Thyroid gland (tissue), 4 donors: Measurements from ENCODE around the gene CBLIF. TPM values are rescaled to one million over a fixed set of nuclear protein-coding genes. Genes with fewer than 3 reads are reported as not detected.

Source experiments
- DNase-seq, 2 donors: peaks; one replicate each; pipeline ENCODE4 v3.0.0-alpha.2; 2019
- H3K27ac ChIP-seq, 3 donors: fragments of 200-600 bp; sonication (generic); 1 replicate in 2 of 3; 2 replicates in 1 of 3; pipeline ENCODE4 v1.5.1; 2016 to 2019; ENCODE audit warnings: mild to moderate bottlenecking in 1 of 3, moderate library complexity in 1 of 3
- H3K27me3 ChIP-seq: fragments of 200-600 bp; sonication (generic); one replicate; pipeline ENCODE4 v1.5.1; 2019
- H3K36me3 ChIP-seq, 2 donors: fragments of 200-600 bp; sonication (generic); one replicate each; pipeline ENCODE4 v1.5.1; 2016 to 2019
- H3K4me1 ChIP-seq, 2 donors: fragments of 200-600 bp; sonication (generic); one replicate each; pipeline ENCODE4 v1.5.1; 2017 to 2019
- H3K4me3 ChIP-seq, 3 donors: fragments of 200-600 bp; sonication (generic); replicated peaks in 1 of 3; 1 replicate in 2 of 3; 2 replicates in 1 of 3; pipeline ENCODE4 v1.5.1; 2016; ENCODE audit warnings: mild to moderate bottlenecking in 1 of 3
- H3K9me3 ChIP-seq: fragments of 200-600 bp; sonication (generic); one replicate; pipeline ENCODE4 v1.5.1; 2017
- CTCF ChIP-seq, 6 experiments: fragments of 200-600 bp in 3 of 6; fragments of 450-650 bp in 3 of 6; sonication (generic) in 3 of 6; IDR thresholded peaks; one replicate each; pipeline ENCODE4 v1.5.1; 2016 to 2019; ENCODE audit warnings: antibody characterized with exemption in 6 of 6, mild to moderate bottlenecking in 2 of 6, inconsistent platforms in 1 of 6, moderate library complexity in 1 of 6
- POLR2A ChIP-seq, 2 donors: fragments of 450-650 bp; IDR thresholded peaks; one replicate each; pipeline ENCODE4 v1.6.1; 2017; ENCODE audit warnings: antibody characterized with exemption in 2 of 2, mild to moderate bottlenecking in 2 of 2, moderate library complexity in 1 of 2
- WGBS, 2 donors: methylation state at CpG; one replicate each; pipeline ENCODE4 v1.1.5; 2017; 5-methylcytosine and 5-hydroxymethylcytosine counted together
- intact Hi-C: fragments of 100-400 bp; cut with DNase I; formaldehyde crosslinking; loops from one replicate; pipeline ENCODE4 v1.15.1; 2023
- total RNA-seq, 4 donors: library from RNA; depleted of rRNA; stranded (reverse); fragments of >200 nt; gene quantifications; one replicate each; pipeline ENCODE4 v1.2.3, GENCODE V29; 2016

The CBLIF gene
- total RNA-seq, 4 donors from 2014 or later, result not detected

DNA sequence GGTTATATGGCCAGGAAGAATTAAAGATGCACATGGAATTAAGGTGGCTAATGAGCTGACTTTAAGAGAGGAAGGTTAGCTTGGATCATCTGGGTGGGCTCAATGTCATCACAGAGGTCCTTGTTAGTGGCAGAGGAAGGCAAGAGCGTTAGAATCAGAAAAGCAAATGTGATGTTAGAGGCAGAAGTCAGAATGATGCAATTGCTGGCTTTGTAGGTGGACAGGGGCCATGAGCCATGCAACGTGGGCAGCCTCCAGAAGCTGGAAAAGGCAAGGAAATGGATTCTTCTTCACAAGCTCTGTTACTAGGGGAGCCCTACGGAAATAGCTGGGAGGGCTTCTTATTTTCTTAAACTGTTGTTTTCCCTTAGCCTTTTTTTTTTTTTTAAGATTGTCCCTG lies 2.3 kb upstream of the CBLIF start:
- no peaks in the 10 kb centered on the region for H3K27me3 ChIP-seq
- 75 to 79% methylated on average over 3 of the region's 3 CpGs for WGBS, 2 donors
- TF ChIP-seq POLR2A (IDR thresholded peaks at IDR 0.05) (no peak), CTCF (IDR thresholded peaks at IDR 0.05) (no peak)
- no peak overlapping the region for H3K27ac ChIP-seq
- intact Hi-C loops, result no loop called here
- no peaks in the 10 kb centered on the region for H3K36me3 ChIP-seq
- no peaks in the 10 kb centered on the region for H3K4me1 ChIP-seq
- DNase-seq, result no peak
- H3K4me3 ChIP-seq, result no peak overlapping the region
- H3K9me3 ChIP-seq, result no peaks in the 10 kb centered on the region

GRCh38 chr11:59846556-59846955 lies 1.3 kb upstream of the CBLIF start:
- no peaks in the 10 kb centered on the region for H3K36me3 ChIP-seq
- WGBS, 2 donors, result 73 to 75% methylated on average over 5 of the region's 5 CpGs
- TF ChIP-seq CTCF (IDR thresholded peaks at IDR 0.05) (no peak), POLR2A (IDR thresholded peaks at IDR 0.05) (no peak)
- no peak overlapping the region for H3K4me3 ChIP-seq
- H3K27me3 ChIP-seq, result no peaks in the 10 kb centered on the region
- no peaks in the 10 kb centered on the region for H3K4me1 ChIP-seq
- no peak for DNase-seq
- no peak overlapping the region for H3K27ac ChIP-seq
- intact Hi-C loops, result no loop called here
- no peaks in the 10 kb centered on the region for H3K9me3 ChIP-seq

DNA sequence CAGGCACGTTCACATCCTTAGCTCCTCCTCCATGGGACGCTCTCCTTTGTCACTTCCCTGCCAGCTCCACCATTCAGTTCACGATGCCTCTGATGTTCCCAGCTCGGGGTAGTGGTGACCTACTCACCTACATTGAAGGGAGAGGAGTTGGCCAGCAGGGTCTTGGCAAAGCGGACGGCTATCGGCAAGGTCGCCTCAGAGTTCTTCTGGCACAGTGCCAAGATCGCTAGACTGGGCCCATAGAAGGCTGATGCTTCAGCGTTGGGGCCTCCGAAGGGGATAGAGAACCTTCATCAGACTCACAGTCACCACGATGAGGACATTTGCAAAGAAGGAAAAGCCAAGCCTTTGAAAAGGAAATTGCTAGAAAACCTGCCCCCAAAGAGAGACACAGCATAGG lies 3.0 kb downstream of the CBLIF start:
- H3K4me1 ChIP-seq, result no peaks in the 10 kb centered on the region
- H3K27me3 ChIP-seq, result no peaks in the 10 kb centered on the region
- no peak for DNase-seq
- H3K27ac ChIP-seq, result no peak overlapping the region
- 78 to 80% methylated on average over 12 of the region's 12 CpGs for WGBS, 2 donors
- H3K36me3 ChIP-seq, result no peaks in the 10 kb centered on the region
- no peaks in the 10 kb centered on the region for H3K9me3 ChIP-seq
- intact Hi-C loops, result no loop called here
- TF ChIP-seq POLR2A (IDR thresholded peaks at IDR 0.05), result no peak
- TF ChIP-seq CTCF (IDR thresholded peaks at IDR 0.05), result no peak
- H3K4me3 ChIP-seq, result no peak overlapping the region

DNA sequence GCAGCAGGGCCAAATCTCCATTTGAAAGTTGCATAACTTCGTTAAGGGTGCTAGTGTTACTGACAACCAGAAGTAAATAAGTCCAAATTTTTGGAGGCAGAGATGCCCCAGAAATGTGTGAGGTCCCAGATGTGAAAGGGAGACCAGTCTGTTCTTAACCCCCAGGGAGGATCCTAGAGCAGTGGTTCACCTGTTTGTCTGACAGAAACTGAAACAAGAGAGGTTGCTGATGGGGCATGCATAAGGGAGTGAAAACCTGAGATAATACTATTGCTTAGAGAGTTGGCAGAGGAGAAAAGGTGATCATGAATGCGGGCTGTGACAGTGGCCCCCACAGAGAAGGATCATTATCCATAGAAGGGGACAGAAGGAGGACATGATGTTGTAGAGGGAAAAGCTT lies 3.8 kb downstream of the CBLIF start:
- Histone ChIP-seq H3K27ac (no peak overlapping the region), H3K4me1 (no peaks in the 10 kb centered on the region), H3K4me3 (no peak overlapping the region), H3K36me3 (no peaks in the 10 kb centered on the region), H3K9me3 (no peaks in the 10 kb centered on the region), H3K27me3 (no peaks in the 10 kb centered on the region)
- DNase-seq, result no peak
- TF ChIP-seq POLR2A (IDR thresholded peaks at IDR 0.05), result no peak
- no peak for TF ChIP-seq CTCF (IDR thresholded peaks at IDR 0.05)
- intact Hi-C loops, result no loop called here
- 80 to 89% methylated on average over 2 of the region's 2 CpGs for whole genome bisulfite sequencing, 2 donors

- no peaks in the 10 kb centered on the region for H3K9me3 ChIP-seq
- TF ChIP-seq POLR2A (IDR thresholded peaks at IDR 0.05), result no peak
- no peak for TF ChIP-seq CTCF (IDR thresholded peaks at IDR 0.05)
- no peaks in the 10 kb centered on the region for H3K4me1 ChIP-seq
- no peak overlapping the region for H3K4me3 ChIP-seq
- no peak overlapping the region for H3K27ac ChIP-seq
- intact Hi-C loops, result no loop called here
- no peak for DNase-seq
- H3K36me3 ChIP-seq, result no peaks in the 10 kb centered on the region
- no peaks in the 10 kb centered on the region for H3K27me3 ChIP-seq
Measured at GRCh38 chr11:59839615-59840014, 5.7 kb downstream of the CBLIF start.
